ENCODE results near the gene TMEM254.

Gene TMEM254

GRCh38 chr10:80070057-80070456 lies 8.4 kb upstream of the TMEM254 start (continued):
- TF ChIP-seq MYNN (tag by site-specific recombination; IDR thresholded peaks at IDR 0.05; ENCODE audit: borderline replicate concordance): no peak
- no peak for TF ChIP-seq ZNF510 (tag by site-specific recombination; IDR thresholded peaks at IDR 0.05; ENCODE audit: insufficient replicate concordance)

GRCh38 chr10:80072584-80072983 lies 5.9 kb upstream of the TMEM254 start:
- Histone ChIP-seq H3K27ac (ENCODE audit: extremely low read depth, low read depth, low read length) (no peak overlapping the region), H3K9me3 (ENCODE audit: control insufficient read depth, insufficient read depth, low read depth, low read length) (no peaks in the 10 kb centered on the region), H3K4me1 (ENCODE audit: control insufficient read depth, insufficient read depth, low read length) (no peaks in the 10 kb centered on the region), H3K4me3 (ENCODE audit: low read depth, low read length) (no peak overlapping the region), H3K36me3 (ENCODE audit: control insufficient read depth in 2 of 2, insufficient read depth in 1 of 2, low read length in 2 of 2) (no peaks in the 10 kb centered on the region; a peak in 1 of 3 replicates)
- CTCF ChIA-PET: interaction anchor here (0.9 to 1.0 kb wide), 2 partner anchors 14 to 26 kb away, joined by 3 read pairs; no protein-coding TSS in a partner anchor
- TF ChIP-seq ZNF555 (tag by site-specific recombination; conservative IDR thresholded peaks at IDR 0.05) (no peak), GLI2 (tag by site-specific recombination; IDR thresholded peaks at IDR 0.05; ENCODE audit: borderline replicate concordance, low read depth) (no peak), IKZF3 (tag by site-specific recombination; IDR thresholded peaks at IDR 0.05) (no peak), TSHZ1 (tag by site-specific recombination; IDR thresholded peaks at IDR 0.05; ENCODE audit: borderline replicate concordance) (no peak), ZNF704 (tag by site-specific recombination; IDR thresholded peaks at IDR 0.05) (no peak), ZNF548 (tag by site-specific recombination; IDR thresholded peaks at IDR 0.05) (no peak), ZNF175 (tag by site-specific recombination; IDR thresholded peaks at IDR 0.05) (no peak), ZNF366 (tag by site-specific recombination; conservative IDR thresholded peaks at IDR 0.05) (no peak), ZNF221 (tag by site-specific recombination; IDR thresholded peaks at IDR 0.05; ENCODE audit: borderline replicate concordance) (no peak), ZNF571 (tag by site-specific recombination; IDR thresholded peaks at IDR 0.05) (no peak), SALL2 (tag by site-specific recombination; IDR thresholded peaks at IDR 0.05; ENCODE audit: borderline replicate concordance) (no peak), FEZF1 (tag by site-specific recombination; IDR thresholded peaks at IDR 0.05) (no peak), ZNF121 (tag by site-specific recombination; IDR thresholded peaks at IDR 0.05) (no peak), BCL11A (tag by site-specific recombination; IDR thresholded peaks at IDR 0.05; ENCODE audit: low read depth) (no peak), ZNF560 (tag by site-specific recombination; IDR thresholded peaks at IDR 0.05; ENCODE audit: borderline replicate concordance) (no peak), CTCF (tag by site-specific recombination; IDR thresholded peaks at IDR 0.05) (no peak), ZNF645 (tag by site-specific recombination; IDR thresholded peaks at IDR 0.05) (no peak), ZNF148 (tag by site-specific recombination; IDR thresholded peaks at IDR 0.05; ENCODE audit: borderline replicate concordance) (no peak), ZNF223 (tag by site-specific recombination; IDR thresholded peaks at IDR 0.05) (no peak)
- POLR2A ChIA-PET: no interaction called here

All from HEK293 (cell line).